ENCODE results near the gene TRIM15. TPM values are rescaled to one million over a fixed set of nuclear protein-coding genes. Genes with fewer than 3 reads are reported as not detected.

TRIM15 gene
- total and polyA plus RNA-seq, 9 of the 15 experiments (the other 6 are each of a cell fraction or from before 2014, with no cell fraction given), result 0.06 to 2.6 (median 0.83) TPM

DNA sequence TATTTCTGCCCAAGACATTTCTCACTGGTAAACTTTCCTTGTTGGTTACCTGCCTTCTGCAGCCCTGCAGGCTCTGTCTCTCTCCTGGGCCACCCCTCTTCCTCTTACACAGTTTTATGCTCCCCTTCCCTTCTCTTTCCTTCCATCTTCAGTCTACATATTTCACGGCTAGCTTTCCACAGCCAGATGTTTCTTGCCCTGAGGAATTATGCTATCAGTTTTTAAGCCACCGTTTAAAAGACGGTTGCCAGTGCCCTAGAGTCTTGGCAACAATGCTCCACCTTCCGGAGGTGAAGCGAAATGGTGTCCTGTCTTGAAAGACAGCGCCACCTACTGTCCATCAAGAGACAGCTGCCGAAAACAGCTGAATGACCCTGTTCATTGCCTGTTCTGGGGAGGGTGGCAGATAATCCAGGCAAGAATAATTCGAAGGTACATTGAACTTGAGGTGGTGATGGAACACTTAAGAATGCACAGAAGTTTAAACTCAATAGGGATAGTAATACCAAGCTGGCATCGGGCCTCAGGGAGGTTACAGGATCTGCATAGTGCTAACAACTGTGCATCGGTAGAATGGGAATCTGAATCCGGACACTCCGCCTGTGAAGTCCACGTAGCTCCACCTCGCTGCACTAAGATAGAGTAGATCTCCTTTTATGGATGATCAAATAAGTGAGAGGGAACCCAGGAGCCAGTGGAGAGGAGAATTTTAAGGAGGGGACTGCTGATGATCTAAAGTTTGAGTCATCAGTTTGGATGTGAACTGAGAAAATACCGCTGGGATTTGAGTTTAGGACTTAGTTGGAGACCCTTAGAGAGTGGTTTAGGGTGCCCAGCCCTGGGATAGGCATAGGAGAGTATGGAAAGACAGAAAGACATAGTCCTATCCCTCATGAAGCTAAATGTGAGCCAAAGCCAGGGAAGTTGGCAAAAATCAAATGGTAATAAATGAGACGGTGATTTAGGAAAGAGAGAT is 32.2 kb upstream of the TRIM15 start (continued):
- TF ChIP-seq BMI1 (IDR thresholded peaks at IDR 0.05; ENCODE audit: low read length) (0 out of 2 replicates have a peak, but pooled peaks have one; percentile 14), SMARCA5 (IDR thresholded peaks at IDR 0.05) (0 out of 2 replicates have a peak, but pooled peaks have one; percentile 43), SMC3 (conservative IDR thresholded peaks at IDR 0.05; ENCODE audit: insufficient read depth, low read depth, low read length) (peak; percentile 98), MCM7 (IDR thresholded peaks at IDR 0.05) (no peak), TCFL5 (CRISPR knock-in tag; conservative IDR thresholded peaks at IDR 0.05) (no peak), ARID1B (IDR thresholded peaks at IDR 0.05) (0 out of 2 replicates have a peak, but pooled peaks have one; percentile 11), ZNF24 (IDR thresholded peaks at IDR 0.05) (peak; percentile 85), OTX1 (CRISPR knock-in tag; IDR thresholded peaks at IDR 0.05) (0 out of 2 replicates have a peak, but pooled peaks have one; percentile 56), YY1 (IDR thresholded peaks at IDR 0.05; ENCODE audit: borderline replicate concordance in 1 of 3, control insufficient read depth in 1 of 3, extremely low read depth in 1 of 3, insufficient read depth in 3 of 3, insufficient read length in 1 of 3, insufficient replicate concordance in 2 of 3, low read depth in 1 of 3, low read length in 2 of 3) (peak in 1 of 3 experiments; percentile 65), RBFOX2 (IDR thresholded peaks at IDR 0.05; ENCODE audit: low read depth, low read length) (no peak), MAZ (CRISPR knock-in tag; conservative IDR thresholded peaks at IDR 0.05 in 1 of 2, IDR thresholded peaks at IDR 0.05 in 1 of 2) (peak in 1 of 2 experiments; percentile 59; a peak in 2 of 4 replicates), ZFP36 (IDR thresholded peaks at IDR 0.05; ENCODE audit: low read depth, low read length, partially characterized antibody) (peak; percentile 20)
- TF ChIP-seq, protein P1, sequence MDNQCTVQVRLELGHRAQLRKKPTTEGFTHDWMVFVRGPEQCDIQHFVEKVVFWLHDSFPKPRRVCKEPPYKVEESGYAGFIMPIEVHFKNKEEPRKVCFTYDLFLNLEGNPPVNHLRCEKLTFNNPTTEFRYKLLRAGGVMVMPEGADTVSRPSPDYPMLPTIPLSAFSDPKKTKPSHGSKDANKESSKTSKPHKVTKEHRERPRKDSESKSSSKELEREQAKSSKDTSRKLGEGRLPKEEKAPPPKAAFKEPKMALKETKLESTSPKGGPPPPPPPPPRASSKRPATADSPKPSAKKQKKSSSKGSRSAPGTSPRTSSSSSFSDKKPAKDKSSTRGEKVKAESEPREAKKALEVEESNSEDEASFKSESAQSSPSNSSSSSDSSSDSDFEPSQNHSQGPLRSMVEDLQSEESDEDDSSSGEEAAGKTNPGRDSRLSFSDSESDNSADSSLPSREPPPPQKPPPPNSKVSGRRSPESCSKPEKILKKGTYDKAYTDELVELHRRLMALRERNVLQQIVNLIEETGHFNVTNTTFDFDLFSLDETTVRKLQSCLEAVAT (IDR thresholded peaks at IDR 0.05), result peak in 1 of 2 experiments; percentile 94; a peak in 2 of 4 replicates
- TF ChIP-seq, protein P2, sequence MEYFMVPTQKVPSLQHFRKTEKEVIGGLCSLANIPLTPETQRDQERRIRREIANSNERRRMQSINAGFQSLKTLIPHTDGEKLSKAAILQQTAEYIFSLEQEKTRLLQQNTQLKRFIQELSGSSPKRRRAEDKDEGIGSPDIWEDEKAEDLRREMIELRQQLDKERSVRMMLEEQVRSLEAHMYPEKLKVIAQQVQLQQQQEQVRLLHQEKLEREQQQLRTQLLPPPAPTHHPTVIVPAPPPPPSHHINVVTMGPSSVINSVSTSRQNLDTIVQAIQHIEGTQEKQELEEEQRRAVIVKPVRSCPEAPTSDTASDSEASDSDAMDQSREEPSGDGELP (CRISPR knock-in tag; IDR thresholded peaks at IDR 0.05; ENCODE audit: borderline replicate concordance), result peak; percentile 79

All from K562 (cell line).